Activated T-helper 9 cell treated with anti-CD3 and anti-CD28 coated beads, Interleukin-2, amount 50 U/mL, for 16 hours (primary cell): ENCODE data around the gene FARS2.

Source experiments
- DNase-seq: peaks from one replicate; pipeline ENCODE4 v3.0.0-alpha.2; 2020; ENCODE audit warnings: low read depth

The FARS2 gene

GRCh38 chr6:5287205-5287965 lies 26.1 kb downstream of the FARS2 start:
- no peak for DNase-seq

- DNase-seq: no peak
Measured at GRCh38 chr6:5287966-5288297, 26.6 kb downstream of the FARS2 start.

GRCh38 chr6:5290097-5290496 lies 28.8 kb downstream of the FARS2 start:
- no peak for DNase-seq

- DNase-seq: no peak
Measured at GRCh38 chr6:5290500-5290899, 29.2 kb downstream of the FARS2 start.

- no peak for DNase-seq
Measured at GRCh38 chr6:5292154-5292553, 30.8 kb downstream of the FARS2 start.

GRCh38 chr6:5293692-5294091 lies 32.4 kb downstream of the FARS2 start:
- no peak for DNase-seq

- DNase-seq: no peak
Measured at GRCh38 chr6:5294392-5295211, 33.3 kb downstream of the FARS2 start.

GRCh38 chr6:5295623-5296022 lies 34.3 kb downstream of the FARS2 start:
- DNase-seq: no peak

- DNase-seq: no peak
Measured at GRCh38 chr6:5300206-5300764, 39.0 kb downstream of the FARS2 start.

GRCh38 chr6:5302220-5302946 lies 41.1 kb downstream of the FARS2 start:
- DNase-seq: peak; percentile 18

GRCh38 chr6:5302995-5303622 lies 41.8 kb downstream of the FARS2 start:
- peak; percentile 37 for DNase-seq

GRCh38 chr6:5303682-5304081 lies 42.4 kb downstream of the FARS2 start:
- DNase-seq: no peak

GRCh38 chr6:5305968-5306626 lies 44.8 kb downstream of the FARS2 start:
- no peak for DNase-seq

GRCh38 chr6:5307058-5307457 lies 45.7 kb downstream of the FARS2 start:
- DNase-seq: no peak

- no peak for DNase-seq
Measured at GRCh38 chr6:5308066-5308465, 46.8 kb downstream of the FARS2 start.

GRCh38 chr6:5314191-5314865 lies 53.0 kb downstream of the FARS2 start:
- DNase-seq: no peak

- no peak for DNase-seq
Measured at GRCh38 chr6:5315881-5316280, 54.6 kb downstream of the FARS2 start.

- no peak for DNase-seq
Measured at GRCh38 chr6:5316951-5317350, 55.6 kb downstream of the FARS2 start.

GRCh38 chr6:5318617-5319272 lies 57.4 kb downstream of the FARS2 start:
- DNase-seq: no peak

GRCh38 chr6:5323979-5324378 lies 62.7 kb downstream of the FARS2 start:
- no peak for DNase-seq
